ENCODE measurements around the gene CNKSR3.
"Not testable (repeated sequence)": the region's sequence is repeated elsewhere in the genome, so short reads cannot be mapped to it uniquely, and the experiment has no call there.

The CNKSR3 gene

GRCh38 chr6:154526996-154527395 is 16.5 kb upstream of the CNKSR3 start:
- FAIRE-seq = no peak

GRCh38 chr6:154522576-154522975 is 12.1 kb upstream of the CNKSR3 start:
- no peak for FAIRE-seq

- no peak for FAIRE-seq
These were observed 10.9 kb upstream of the CNKSR3 start for GRCh38 chr6:154521412-154521811.

- FAIRE-seq = no peak
These were observed 9.8 kb upstream of the CNKSR3 start for GRCh38 chr6:154520280-154520679.

GRCh38 chr6:154518396-154518795 is 7.9 kb upstream of the CNKSR3 start:
- FAIRE-seq = no peak

GRCh38 chr6:154516276-154516675 is 5.8 kb upstream of the CNKSR3 start:
- FAIRE-seq = no peak

GRCh38 chr6:154515826-154516225 is 5.3 kb upstream of the CNKSR3 start:
- FAIRE-seq = no peak

- FAIRE-seq = not testable (repeated sequence)
These were observed 4.6 kb upstream of the CNKSR3 start for GRCh38 chr6:154515076-154515475.

- no peak for FAIRE-seq
These were observed 4.0 kb upstream of the CNKSR3 start for GRCh38 chr6:154514481-154514880.

GRCh38 chr6:154513601-154514320 is 3.3 kb upstream of the CNKSR3 start:
- no peak for FAIRE-seq

GRCh38 chr6:154512201-154512600 is 1.7 kb upstream of the CNKSR3 start:
- no peak for FAIRE-seq

GRCh38 chr6:154511791-154512190 is 1.3 kb upstream of the CNKSR3 start:
- FAIRE-seq = no peak

- FAIRE-seq = no peak
These were observed 903 bp downstream of the CNKSR3 start for GRCh38 chr6:154509421-154510143.

GRCh38 chr6:154508573-154509375 is 1.7 kb downstream of the CNKSR3 start:
- FAIRE-seq = no peak

- FAIRE-seq = no peak
These were observed 3.2 kb downstream of the CNKSR3 start for GRCh38 chr6:154506991-154507898.

GRCh38 chr6:154506582-154506981 is 3.9 kb downstream of the CNKSR3 start:
- FAIRE-seq = no peak

- FAIRE-seq = no peak
These were observed 4.4 kb downstream of the CNKSR3 start for GRCh38 chr6:154506108-154506507.

- no peak for FAIRE-seq
These were observed 5.5 kb downstream of the CNKSR3 start for GRCh38 chr6:154504865-154505449.

- FAIRE-seq = no peak
These were observed 6.4 kb downstream of the CNKSR3 start for GRCh38 chr6:154504102-154504501.

- FAIRE-seq = no peak
These were observed 6.8 kb downstream of the CNKSR3 start for GRCh38 chr6:154503658-154504057.

GRCh38 chr6:154502553-154502952 is 7.9 kb downstream of the CNKSR3 start:
- no peak for FAIRE-seq

- no peak for FAIRE-seq
These were observed 9.0 kb downstream of the CNKSR3 start for GRCh38 chr6:154501578-154501868.
